Muscle of arm (tissue), 12 donors: ENCODE measurements around the gene SNAI1. TPM values are rescaled to one million over a fixed set of nuclear protein-coding genes. Genes with fewer than 3 reads are reported as not detected.
"Not testable (repeated sequence)": the region's sequence is repeated elsewhere in the genome, so short reads cannot be mapped to it uniquely, and the experiment has no call there.

Experiments used
- DNase-seq: peaks from one replicate; pipeline ENCODE4 v3.0.0-alpha.2; 2013
- polyA plus RNA-seq, 12 donors: library from polyadenylated mRNA; unstranded; fragments of 120-200 nt; gene quantifications; one replicate each; pipeline ENCODE4 v1.2.1, GENCODE V29; 2013; ENCODE audit not compliant: insufficient read length in 12 of 12

SNAI1 gene
- polyA plus RNA-seq, 12 donors: 6.4 to 14.5 (median 8.7) TPM; not detected in 1

DNA sequence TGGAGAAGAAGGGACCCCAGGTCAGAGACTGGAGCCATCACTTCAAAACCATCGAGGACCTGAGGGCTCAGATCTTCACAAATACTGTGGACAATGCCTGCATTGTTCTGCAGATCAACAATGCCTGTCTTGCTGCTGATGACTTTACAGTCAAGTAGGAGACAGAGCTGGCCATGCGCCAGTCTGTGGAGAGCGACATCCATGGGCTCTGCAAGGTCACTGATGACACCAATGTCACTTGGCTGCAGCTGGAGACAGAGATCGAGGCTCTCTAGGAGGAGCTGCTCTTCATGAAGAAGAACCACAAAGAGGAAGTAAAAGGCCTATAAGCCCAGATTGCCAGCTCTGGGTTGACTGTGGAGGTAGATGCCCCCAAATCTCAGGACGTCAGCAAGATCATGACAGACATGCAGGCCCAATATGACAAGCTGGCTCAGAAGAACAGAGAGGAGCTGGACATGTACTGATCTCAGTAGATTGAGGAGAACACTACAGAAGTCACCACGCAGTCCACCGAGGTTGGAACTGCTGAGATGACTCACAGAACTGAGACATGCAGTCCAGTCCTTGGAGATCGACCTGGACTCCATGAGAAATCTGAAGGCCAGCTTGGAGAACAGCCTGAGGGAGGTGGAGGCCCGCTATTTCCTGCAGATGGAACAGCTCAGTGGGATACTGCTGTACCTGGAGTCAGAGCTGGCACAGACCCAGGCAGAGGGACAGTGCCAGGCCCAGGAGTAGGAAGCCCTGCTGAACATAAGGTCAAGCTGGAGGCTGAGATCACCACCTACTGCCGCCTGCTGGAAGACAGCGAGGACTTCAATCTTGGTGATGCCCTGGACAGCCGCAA is 25.5 kb upstream of the SNAI1 start:
- DNase-seq: not testable (repeated sequence)

DNA sequence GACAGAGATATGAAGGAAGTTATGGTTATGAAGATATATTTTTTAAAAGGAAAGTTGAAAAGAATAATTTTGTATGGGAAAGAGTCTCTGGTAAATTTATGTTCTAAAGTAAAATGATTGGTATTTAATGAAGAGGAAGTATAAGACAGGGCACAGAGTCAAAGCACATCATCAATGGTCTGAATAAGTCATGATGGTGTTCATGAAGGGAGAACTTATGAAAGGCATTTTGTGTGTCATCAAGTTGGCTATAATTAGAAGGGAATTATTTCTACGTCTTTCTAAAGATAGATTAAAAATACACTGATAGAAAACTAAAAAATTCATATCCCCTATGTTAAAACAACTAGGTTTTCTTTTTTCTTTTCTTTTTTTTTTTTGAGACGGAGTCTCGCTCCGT is 21.4 kb upstream of the SNAI1 start:
- no peak for DNase-seq

DNA sequence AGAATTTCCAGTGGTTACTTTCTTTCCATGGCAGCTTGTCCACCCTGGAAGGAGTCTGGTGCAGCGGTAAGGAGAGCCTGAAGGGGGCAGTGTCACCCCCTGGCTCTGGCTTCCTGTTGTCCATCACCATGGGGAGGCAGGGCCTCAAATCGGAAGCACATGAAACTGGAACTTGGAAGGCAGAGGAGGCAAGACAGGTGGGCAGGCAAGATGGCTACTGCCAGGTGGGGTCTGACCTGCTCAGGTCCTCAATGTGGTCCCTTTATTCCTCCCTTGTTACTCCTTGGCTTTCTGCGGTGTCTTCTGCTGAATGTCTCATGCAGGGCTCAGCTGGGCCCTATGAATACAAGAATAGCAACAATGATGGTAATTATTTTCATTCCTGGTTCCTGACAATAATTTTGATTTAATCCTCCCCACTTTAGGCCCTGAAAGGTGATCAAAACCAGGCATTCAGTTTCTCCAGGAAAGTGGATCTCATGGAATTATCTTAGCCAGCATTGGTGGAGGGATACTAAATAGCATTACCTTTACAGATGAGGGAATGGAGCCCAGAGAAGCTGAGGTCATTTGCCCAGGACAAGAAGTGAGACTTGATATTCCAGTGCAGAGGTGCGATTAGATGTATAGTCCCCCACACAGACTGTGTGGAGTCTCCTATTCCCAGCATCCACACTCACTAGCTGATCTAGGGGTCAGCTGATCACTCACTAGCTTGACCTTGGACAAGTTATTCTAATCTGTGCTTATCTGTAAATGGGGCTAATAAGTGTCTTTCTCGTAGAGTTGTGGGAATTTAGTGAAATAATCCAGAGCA is 17.6 kb upstream of the SNAI1 start:
- DNase-seq: no peak

DNA sequence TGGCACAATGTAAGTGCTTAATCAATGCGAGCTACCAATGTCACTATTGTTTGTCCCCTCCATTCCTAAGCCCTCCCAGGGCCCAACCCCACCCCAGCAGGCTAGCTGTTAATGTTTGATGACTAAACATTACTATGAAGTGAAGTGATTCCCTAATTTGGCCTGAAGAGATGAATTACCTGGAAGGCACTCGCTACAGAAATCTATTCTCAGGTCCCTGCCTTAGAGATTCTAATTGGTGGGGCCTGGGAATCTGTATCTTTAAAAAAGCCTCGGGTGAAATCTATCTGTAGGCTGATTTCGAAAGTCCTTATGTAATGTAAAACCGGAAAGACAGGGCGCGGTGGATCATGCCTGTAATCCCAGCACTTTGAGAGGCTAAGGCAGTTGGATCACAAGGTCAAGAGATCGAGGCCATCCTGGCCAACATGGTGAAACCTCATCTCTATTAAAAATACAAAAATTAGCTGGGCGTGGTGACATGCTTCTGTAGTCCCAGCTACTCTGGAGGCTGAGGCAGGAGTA is 16.9 kb upstream of the SNAI1 start:
- DNase-seq: no peak

DNA sequence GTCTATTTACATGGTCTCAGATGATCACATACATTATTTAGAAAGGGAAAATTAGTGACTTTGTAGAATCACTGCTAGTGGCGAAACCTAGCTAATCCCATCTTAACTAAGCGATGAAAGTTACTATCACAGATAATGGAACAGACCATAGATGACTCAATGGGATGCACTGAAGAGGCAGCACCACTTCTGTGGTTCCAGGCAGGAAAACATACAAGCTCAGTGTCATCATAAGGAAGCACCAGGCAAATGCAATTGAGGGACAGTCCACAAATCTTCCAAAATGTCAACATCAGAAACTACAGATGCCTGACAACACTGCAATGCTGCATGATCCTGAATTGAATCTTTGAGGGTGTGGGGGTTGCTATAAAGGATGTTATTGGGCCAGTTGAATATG is 15.9 kb upstream of the SNAI1 start:
- no peak for DNase-seq

DNA sequence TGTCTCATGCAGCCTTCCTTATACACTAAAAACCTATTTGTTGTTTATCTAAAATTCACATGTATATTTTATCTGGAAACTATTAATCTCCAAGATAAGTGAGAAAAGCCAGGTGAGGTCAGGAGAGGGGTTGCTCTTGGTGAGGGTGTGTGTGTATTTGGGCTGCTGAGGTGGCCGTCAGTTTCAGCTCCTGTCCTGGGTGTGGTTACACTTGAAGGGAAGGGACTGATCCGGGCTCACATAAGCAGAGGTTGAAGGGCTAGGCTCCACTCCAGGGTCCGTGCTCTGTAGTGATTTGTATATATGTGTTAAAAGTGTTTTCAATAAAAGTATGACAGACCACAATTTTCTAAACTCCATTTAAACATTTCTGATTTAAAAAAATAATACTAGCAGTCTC is 13.5 kb upstream of the SNAI1 start:
- no peak for DNase-seq

DNA sequence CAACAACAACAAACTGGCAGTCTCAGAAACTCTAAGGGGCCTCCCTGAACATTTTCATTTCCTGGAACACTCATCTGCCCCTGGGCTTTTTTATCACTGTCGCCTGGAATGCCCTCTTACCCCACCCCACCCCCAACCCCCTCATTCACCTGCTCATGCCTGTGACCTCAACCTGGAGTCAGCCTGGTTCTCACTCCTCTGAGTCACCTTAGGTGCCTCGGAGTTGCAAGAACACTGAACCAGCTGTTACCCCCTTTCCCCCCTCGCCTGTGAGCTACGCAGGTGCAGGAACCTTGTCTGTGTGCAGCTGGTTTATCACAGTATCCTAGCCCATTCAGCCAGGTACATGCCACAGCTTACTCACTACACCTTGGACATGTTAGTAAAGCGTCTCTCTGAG is 12.8 kb upstream of the SNAI1 start:
- DNase-seq: no peak

DNA sequence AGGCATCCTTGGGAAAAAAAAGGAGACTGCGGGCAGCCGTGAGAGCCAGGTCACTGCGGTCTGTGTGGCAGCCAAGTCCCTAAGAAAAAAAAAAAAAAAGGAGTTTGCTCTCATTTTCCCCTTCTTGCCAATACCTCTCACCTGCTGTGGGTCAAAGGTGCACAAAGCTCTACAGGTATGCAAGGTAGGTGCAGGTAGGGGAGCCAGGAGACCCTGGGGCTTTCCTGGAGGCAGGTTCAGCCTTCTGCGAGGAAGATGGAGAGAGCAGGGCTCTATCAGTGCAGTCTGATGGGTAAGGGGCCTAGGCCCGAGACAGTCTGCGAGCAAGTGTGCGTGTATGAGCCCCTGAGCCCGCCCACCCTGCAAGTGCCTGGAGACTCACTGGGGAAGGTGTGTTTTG is 12.3 kb upstream of the SNAI1 start:
- no peak for DNase-seq

DNA sequence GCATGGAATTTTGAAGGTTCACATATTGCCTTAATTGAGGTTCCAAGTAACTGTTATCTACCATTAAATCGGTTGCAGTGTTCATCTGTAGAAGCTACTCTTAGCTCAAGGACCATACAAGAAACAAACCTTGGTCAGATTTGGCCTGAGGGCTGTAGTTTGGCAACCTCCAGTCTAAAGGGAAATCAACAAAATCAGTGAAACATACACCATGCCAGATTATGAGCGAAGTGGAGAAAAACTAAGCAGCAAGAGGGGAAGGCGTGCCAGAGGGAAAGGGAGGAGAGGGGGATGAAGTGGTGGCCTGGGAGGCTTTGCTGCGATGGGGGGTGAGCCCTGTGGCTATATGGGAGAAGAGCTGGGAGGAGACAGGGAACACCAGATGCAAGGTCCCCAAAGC is 8.8 kb upstream of the SNAI1 start:
- no peak for DNase-seq

DNA sequence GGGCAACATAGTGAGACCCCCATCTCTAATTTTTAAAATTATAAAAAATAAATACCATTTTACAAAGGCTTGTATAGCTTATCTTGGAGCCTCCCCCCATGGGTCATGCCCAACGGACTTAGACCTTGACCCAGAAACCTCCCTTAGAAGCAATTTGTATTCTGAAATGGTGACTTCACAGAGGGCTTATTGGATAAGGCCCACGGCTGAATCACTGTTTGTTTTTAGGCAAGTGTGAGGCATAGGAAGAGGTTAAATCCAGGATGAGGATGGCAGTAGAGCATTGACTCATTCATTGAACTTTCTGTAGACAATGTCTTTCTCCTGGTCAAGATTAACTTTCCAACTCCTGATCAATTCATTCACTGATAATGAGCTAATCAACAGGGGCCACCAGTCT is 6.2 kb upstream of the SNAI1 start:
- no peak for DNase-seq

DNA sequence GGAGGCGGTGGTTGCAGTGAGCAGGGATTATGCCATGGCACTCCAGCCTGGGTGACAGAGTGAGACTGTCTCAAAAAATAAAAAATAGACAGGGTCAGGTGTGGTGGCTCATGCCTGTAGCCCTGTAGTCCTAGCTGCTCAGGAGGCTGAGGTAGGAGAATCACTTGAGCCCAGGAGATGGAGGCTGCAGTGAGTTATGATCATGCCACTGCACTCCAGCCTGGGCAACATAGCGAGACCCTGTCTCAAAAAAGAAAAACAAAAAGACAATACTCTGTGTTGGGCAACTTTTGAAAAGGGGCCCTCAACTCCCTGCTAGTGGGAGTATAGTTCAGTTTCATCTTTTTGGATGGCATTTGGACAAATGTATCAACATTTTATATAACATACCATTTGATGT is 5.0 kb upstream of the SNAI1 start:
- DNase-seq: not testable (repeated sequence)

DNA sequence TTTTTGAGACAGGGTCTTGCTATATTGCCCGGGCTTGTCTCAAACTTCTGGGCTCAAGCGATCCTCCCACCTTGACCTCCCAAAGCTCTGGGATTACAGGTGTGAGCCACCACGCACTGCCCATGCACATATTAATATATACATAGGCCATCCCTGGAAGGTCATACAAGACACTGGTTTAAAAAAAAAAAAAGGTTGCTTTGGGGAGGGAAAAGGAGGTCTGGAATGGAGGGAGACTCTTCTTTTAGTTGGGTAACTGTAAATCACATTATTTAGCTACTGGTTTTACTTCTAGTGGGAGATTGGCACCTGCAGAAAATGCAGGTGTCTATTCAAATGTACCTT is 4.1 kb upstream of the SNAI1 start:
- DNase-seq: no peak

DNA sequence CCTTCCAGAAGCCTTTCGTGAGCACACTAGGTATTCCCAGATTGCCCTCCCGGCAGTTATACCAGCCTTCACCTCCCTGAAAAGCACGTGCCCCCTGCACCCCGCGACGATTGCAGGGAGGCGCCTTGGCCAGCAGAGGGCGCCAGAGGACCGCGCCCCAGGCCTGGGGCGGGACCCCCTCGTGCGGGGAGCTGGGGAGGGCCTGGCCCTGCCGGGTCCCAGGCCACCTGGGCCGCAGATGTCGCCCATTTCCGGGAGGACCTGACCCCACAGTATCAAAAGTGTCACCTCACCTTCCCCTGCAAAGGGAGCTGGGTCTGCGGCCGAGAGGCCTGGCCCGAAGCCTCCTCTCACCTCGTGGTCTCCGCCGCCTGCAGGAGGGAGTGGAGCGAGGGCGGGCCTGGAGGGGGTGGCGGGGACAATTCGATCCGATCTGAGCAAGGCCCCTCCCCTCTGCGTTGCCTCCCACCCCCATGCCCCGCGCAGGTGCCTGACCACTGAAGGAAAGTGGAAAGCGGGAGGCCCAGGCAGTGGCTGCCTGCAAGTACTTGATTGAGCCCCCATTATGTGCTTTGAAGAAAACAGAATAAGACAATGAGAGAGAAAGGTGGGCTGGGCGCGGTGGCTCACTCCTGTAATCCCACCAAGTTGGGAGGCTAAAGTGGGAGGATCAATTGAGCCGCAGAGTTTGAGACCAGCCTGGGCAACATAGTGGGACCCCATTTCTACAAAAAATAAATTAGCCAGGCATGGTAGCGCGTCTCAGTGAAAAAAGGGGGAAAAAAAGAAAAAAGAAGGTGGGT is 3.5 kb upstream of the SNAI1 start:
- DNase-seq: no peak

DNA sequence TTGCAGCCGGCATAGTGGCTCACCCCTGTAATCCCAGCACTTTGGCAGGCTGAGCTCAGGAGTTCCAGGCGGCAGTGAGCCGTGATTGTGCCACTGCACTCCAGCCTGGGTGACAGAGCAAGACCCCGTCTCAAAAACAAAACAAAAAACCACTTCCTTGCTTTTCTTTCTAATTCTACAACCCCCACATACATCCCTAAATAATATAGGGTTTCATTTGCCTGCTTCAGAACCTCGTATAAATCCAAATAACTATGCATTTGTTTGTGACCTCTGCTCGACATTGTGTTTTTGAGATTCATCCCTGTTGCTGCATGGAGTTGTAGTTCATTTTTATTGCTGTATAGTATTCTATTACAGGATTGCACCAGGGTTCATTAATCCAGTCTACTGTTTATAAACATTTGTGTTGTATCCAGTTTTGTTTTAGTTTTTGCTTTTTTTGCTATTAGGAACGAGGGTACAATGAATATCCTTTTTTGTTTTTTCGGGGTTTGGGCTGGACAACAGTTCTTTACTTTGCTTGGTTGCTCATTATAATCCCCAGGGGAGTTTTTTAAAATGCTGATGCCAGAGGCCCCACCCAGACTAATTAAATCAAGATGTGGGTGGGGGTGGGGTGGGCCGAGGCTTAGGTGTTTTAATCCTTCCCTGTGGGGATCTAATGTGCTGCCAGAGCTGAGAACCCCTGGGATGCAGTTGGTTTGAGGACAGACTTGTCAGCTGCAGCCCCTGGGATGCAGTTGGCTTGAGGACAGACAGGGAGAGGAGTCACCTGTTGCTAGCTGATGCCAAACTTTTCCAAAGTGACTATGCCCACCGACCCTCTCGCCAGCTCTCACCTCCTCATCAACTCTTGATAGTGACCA is 2.4 kb upstream of the SNAI1 start:
- DNase-seq: no peak

DNA sequence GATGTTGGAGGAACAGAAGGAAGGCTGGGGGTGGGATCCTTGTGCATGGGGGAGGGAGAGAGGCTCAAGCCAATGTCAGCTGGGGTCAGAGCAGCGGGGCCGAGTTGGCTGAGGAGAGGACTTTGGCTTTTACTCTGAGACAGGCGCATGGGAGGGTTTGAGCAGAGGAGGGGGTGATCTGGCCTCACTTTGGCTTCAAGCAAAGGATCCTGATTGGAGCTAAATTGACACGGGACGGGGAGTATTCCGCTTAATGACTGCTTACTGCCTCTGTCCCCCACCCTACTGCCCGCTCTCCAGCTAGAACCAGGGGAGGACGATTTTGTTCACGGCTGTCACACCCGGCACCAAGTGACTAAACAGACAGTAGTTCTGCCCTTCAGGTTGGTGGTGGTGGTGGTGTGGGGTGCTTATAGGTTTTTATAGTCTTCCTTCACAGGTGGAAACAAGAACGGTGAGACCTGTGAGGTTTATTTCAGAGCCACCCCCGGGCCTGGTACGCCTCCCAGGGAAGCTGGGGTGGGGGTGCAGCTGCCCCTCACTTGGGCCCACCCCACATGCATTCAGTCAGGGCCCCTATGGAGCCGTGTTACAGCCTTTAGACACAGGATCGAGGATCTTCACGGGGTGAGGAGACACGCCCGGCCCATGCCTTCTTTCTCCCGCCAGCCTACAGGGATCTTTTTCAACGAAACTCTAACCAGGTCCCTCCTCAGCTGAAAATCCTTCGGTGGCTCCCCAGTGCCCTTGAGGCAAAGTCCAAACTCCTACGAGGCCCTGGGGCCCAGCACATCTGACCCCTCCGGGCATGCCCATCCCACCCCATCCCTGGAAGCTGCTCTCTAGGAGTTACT is 1.3 kb upstream of the SNAI1 start:
- no peak for DNase-seq

DNA sequence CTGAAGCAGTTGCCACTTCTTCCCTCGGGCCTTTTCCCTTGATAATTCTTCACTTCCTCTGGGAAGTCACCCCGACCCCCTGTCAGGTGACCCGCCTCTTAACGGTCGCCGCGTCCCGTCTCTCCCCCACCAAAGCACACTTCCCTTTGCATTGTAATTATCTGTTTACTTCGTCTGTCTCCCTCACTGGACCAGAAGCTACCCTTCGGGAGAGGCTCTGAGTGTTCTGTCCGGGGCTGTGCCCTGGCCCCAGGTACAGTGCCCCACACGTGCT is 771 bp upstream of the SNAI1 start:
- no peak for DNase-seq

DNA sequence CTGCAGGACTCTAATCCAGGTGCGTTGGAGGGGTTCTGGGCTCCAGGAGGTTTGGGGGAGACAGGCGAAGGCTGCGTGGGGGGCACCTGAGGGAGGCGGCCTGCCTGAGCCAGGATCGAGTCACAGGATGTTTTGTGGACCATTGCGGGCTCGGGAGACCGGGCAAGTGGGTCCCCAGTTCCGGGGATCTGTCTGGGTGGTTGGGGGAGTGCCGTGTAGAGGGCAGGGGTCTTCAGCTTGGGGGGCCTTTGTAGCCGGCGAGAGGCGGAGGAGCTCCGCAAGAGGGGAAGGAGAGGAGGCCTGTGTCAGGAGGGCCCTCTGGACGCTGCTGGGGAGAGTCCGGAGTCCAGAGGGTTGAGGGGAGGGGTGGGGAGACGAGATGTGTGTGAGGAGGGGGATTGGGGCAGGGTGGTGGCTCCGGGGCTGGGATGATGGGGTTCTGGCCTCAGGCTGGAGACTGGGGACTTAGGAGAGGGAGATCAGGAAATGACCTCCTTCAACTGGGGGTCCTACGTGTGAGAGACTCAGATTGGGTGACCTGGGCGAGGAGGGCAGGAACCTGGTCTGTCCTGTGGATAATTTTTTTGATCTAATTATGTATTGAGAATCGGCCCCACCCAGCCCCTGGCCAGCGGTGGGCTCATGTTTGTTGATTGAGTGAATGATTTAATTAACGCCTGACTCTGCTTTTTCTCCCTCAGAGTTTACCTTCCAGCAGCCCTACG is 505 bp downstream of the SNAI1 start:
- no peak for DNase-seq

DNA sequence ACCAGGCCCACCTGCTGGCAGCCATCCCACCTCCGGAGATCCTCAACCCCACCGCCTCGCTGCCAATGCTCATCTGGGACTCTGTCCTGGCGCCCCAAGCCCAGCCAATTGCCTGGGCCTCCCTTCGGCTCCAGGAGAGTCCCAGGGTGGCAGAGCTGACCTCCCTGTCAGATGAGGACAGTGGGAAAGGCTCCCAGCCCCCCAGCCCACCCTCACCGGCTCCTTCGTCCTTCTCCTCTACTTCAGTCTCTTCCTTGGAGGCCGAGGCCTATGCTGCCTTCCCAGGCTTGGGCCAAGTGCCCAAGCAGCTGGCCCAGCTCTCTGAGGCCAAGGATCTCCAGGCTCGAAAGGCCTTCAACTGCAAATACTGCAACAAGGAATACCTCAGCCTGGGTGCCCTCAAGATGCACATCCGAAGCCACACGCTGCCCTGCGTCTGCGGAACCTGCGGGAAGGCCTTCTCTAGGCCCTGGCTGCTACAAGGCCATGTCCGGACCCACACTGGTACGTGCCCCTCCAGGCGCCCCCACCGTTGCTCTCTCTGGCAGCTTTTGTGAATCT is 1.1 kb downstream of the SNAI1 start:
- DNase-seq: no peak

DNA sequence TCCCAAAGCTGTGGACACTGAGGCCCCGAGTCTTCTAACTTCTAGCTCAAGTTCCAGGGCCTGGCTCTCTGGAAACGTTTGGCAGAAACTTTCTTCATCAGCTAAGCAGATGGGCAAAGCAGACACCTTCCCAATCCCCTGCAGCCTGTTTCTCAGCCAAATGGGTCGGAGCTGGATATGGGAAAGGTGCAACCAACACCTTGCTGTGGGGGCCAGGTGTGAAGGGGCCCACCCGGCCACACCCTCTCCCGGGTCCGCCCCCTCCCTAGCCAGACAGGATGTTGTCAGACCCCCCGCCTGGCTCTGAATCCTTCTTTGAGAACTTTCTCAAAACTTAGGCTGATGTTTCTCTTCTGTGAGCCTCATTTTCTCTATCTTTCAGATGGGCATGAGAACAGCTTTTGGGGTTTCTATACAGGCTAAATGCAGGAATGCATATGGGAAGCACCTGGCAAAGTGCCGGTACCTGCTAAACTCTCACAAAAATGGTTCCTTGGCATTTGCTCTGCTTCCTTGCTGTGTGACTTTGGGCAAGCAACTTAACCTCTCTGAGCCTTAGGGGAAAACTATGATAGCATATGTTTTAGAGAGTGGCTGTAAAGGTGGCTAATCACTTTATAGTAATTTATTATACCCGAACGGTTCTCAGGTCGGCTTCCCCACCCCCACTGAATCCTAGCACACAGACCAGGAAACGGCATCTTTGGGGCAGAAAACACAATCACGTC is 1.8 kb downstream of the SNAI1 start:
- DNase-seq: no peak
